Retinal pigment epithelial cell (primary cell): Measurements from ENCODE around the gene KREMEN1.
"Not testable (repeated sequence)": the region's sequence is repeated elsewhere in the genome, so short reads cannot be mapped to it uniquely, and the experiment has no call there.

Source experiments
- DNase-seq: peaks from one replicate; pipeline ENCODE4 v3.0.0-alpha.2; 2010; ENCODE audit warnings: low read depth
- H3K4me3 ChIP-seq: 2 replicates; pipeline ENCODE4 v1.5.1; 2011; ENCODE audit warnings: mild to moderate bottlenecking, low read length, control low read depth, moderate library complexity
- TF ChIP-seq, protein P1 (sequence below): conservative IDR thresholded peaks from 2 replicates; pipeline ENCODE4 v1.5.1; 2011; ENCODE audit warnings: low read depth, low read length, control low read depth, inconsistent platforms

KREMEN1 gene

GRCh38 chr22:29030618-29031226, 42.1 kb upstream of the KREMEN1 start:
- H3K4me3 ChIP-seq = peak overlapping the region; percentile 55

DNA sequence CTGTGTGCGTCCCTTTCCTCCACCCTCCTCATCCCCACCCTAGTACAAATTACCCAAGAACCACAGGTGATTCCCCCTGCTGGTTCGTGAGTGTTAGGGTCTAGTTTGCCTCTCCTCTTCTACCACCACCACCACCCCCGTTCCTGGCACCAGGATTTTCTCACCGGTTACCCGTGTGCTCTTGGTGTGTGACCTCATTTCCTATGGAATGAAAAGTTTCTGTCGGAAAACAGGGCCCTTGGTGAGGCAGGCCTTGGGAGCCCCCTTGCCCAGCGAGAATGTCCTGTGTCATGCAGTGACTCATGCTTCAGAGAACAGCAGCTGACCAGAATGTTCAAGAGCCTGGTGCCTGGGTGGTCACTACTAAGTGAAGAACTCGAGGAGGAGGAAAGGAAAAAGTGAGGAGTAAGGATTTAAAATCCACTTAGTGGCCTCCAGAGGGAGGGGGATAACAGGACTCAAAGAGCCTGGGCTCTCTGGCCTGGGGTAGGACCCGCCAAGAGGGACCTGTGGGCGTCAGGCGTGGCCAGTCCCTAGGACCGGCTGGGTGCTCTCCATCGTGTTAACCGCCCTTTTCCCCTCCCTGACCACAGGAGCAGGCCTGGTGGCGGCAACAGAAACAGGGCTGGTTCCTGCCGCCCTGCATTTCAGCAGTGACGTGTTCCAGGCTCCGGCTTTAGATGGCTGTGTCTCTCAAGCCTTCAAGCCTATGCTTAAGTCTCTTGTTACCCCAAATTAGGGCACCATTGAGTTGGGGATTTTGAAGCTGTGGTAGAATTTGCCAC, 41.4 kb upstream of the KREMEN1 start:
- TF ChIP-seq, protein P1, sequence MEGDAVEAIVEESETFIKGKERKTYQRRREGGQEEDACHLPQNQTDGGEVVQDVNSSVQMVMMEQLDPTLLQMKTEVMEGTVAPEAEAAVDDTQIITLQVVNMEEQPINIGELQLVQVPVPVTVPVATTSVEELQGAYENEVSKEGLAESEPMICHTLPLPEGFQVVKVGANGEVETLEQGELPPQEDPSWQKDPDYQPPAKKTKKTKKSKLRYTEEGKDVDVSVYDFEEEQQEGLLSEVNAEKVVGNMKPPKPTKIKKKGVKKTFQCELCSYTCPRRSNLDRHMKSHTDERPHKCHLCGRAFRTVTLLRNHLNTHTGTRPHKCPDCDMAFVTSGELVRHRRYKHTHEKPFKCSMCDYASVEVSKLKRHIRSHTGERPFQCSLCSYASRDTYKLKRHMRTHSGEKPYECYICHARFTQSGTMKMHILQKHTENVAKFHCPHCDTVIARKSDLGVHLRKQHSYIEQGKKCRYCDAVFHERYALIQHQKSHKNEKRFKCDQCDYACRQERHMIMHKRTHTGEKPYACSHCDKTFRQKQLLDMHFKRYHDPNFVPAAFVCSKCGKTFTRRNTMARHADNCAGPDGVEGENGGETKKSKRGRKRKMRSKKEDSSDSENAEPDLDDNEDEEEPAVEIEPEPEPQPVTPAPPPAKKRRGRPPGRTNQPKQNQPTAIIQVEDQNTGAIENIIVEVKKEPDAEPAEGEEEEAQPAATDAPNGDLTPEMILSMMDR = peak; percentile 42
- peak overlapping the region; percentile 55 for H3K4me3 ChIP-seq
- DNase-seq = peak; percentile 100

More at GRCh38 chr22:29030618-29031226, 42.1 kb upstream of the KREMEN1 start:
- peak; percentile 87 for DNase-seq
- TF ChIP-seq, protein P1 = no peak

GRCh38 chr22:29032014-29032475, 40.8 kb upstream of the KREMEN1 start:
- TF ChIP-seq, protein P1 = peak; percentile 16
- H3K4me3 ChIP-seq = peak overlapping the region; percentile 24
- no peak for DNase-seq

DNA sequence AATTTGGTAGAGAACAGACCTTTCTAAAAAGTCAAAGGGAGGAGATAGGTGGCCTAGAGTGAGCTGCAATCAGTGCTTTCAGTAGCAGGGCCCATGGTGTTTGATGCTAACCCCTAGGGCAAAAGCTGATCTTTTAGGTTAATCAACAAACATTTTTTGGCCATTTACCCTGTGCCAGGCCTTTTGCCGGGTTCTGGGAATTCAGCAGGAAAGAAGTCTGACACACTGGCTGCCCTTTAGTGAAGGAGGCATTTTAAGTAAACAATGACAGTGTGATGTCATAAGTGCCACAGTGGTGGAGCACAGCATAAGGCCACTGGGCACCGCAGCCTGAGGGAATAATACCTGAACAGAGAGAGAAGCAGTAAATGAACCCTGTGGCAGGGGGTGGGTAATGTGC, 40.3 kb upstream of the KREMEN1 start:
- H3K4me3 ChIP-seq = no peak overlapping the region
- DNase-seq = no peak
- TF ChIP-seq, protein P1 = no peak

DNA sequence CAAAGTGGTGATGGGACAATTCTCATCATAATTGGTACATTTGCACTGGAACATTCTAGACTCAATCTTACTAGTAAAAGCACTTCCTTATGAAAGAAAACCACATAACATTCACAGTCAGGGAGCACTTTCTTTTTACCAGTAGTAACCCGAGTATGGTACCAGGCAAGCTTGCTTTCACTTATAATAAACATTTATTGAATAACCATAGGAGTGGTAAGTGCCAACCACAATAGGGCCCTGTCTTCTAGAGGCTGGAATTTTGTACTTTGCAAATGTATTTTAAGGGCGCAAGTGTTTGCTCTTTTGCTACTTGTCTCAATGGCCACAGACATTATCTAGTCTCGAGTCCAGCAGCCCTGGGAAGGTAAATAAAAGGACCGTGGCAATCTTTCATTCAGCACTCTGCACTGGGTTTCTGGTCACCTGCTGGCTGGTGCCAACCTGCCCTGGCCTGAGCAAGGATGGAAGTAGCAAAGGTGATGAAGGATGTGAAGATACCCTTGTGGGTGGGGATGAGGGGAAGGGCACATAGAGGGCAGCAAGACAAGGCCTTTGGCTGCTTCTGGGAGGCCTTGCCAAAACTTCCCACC, 35.4 kb upstream of the KREMEN1 start:
- no peak for DNase-seq
- TF ChIP-seq, protein P1 = no peak
- H3K4me3 ChIP-seq = no peak overlapping the region

DNA sequence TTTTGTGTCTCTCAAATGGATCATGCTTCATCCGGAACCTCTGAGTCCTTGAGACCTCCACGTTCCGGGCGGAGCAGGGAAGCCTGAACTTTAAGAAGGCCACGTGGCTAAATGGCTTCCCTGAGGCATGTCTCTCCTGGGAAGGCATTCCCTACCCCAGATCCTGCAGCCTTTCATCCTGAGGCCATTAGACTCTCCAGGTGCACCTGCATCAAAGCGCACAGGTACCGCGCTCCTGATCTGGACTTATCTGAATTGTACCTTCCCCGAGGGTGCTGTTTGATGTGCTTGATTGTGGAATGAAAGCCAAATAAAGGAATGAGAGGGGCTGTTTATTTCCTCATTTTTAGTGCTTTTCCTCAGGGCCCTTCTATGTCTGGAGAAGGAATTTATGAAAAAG, 33.7 kb upstream of the KREMEN1 start:
- H3K4me3 ChIP-seq = no peak overlapping the region
- no peak for DNase-seq
- TF ChIP-seq, protein P1 = no peak

- H3K4me3 ChIP-seq, DNase-seq: not testable (repeated sequence)
Measured at GRCh38 chr22:29039684-29040083, 33.2 kb upstream of the KREMEN1 start.
